ENCODE measurements around the gene TRANK1. TPM values are rescaled to one million over a fixed set of nuclear protein-coding genes. Genes with fewer than 3 reads are reported as not detected.
"Not testable (repeated sequence)": the region's sequence is repeated elsewhere in the genome, so short reads cannot be mapped to it uniquely, and the experiment has no call there.

Gene TRANK1
- total RNA-seq, 2 donors from 2014 or later, result 3.6 to 7.8 TPM

DNA sequence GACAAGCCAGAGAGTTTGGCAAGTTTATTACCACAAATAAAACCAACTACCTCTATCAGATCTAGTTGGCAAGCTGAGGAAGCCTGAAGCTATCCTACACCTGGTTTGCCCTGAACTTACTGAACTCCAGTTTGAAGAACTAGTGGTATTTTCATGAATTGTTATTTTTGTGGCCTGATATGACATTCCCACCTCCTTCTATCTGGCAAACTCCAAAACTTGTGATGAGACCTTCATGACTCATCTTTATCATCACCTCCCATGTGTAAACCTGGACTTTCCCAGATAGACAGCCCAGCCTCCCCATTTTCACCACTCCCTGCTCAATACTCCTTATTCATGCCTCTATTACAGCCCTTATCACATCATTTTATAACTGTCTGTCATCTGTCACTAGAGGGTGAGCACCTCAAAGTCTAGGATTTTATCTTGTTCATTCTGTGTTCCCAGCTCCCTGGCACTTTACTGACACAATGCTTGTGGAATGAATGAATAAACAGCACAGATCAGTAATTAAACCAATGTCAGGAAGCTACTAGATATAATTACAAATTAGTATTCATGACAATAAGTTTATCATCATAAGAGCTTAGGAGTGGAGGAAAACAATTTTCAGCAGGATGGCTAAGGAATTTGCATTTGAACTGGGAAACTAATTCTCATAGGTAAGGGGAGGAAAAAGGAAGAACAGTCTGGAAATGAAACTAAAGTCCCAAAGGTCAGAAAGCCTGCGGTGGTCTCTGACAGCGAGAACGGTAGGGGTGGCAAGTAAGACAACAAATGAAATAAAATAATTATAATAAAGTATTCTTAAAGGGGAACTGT lies 13.2 kb upstream of the TRANK1 start:
- H3K9me3 ChIP-seq, result no peaks in the 10 kb centered on the region
- H3K4me3 ChIP-seq, result no peak overlapping the region
- no peaks in the 10 kb centered on the region for H3K36me3 ChIP-seq (replicated peaks in 1 of 2; ENCODE audit: insufficient read depth in 1 of 2, low read depth in 2 of 2)
- WGBS, 2 donors, result 32 to 42% methylated on average over 3 of the region's 3 CpGs
- intact Hi-C loops (cut with DNase I), result loop anchor here (5.0 kb wide), 1 partner anchor 231 kb away; no protein-coding TSS in a partner anchor
- no peak overlapping the region for H3K27ac ChIP-seq
- no peaks in the 10 kb centered on the region for H3K27me3 ChIP-seq
- no peak for TF ChIP-seq POLR2A (IDR thresholded peaks at IDR 0.05)
- TF ChIP-seq, protein P1, sequence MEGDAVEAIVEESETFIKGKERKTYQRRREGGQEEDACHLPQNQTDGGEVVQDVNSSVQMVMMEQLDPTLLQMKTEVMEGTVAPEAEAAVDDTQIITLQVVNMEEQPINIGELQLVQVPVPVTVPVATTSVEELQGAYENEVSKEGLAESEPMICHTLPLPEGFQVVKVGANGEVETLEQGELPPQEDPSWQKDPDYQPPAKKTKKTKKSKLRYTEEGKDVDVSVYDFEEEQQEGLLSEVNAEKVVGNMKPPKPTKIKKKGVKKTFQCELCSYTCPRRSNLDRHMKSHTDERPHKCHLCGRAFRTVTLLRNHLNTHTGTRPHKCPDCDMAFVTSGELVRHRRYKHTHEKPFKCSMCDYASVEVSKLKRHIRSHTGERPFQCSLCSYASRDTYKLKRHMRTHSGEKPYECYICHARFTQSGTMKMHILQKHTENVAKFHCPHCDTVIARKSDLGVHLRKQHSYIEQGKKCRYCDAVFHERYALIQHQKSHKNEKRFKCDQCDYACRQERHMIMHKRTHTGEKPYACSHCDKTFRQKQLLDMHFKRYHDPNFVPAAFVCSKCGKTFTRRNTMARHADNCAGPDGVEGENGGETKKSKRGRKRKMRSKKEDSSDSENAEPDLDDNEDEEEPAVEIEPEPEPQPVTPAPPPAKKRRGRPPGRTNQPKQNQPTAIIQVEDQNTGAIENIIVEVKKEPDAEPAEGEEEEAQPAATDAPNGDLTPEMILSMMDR (IDR thresholded peaks at IDR 0.05), result no peak
- no peak for DNase-seq
- ATAC-seq, result no peak
- no peaks in the 10 kb centered on the region for H3K4me1 ChIP-seq

DNA sequence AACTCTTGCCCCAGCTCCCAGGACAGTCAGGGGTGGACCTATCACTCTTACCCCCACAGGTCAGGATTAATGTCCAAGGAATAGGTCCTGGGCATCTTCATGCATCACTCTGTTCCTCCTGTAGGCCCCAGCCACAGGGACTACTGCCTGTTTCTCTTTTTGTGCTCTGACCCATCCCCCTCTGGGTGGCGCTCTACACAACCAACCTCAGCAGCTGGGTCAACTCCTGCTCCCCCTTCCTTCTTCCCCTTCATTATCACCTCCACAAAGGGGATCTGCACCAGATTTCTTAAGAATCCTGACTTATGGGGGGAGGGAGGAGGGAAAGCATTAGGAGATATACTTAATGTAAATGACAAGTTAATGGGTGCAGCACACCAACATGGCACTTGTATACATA lies 12.2 kb upstream of the TRANK1 start:
- H3K4me3 ChIP-seq, result no peak overlapping the region
- 90 to 100% methylated on average over 1 of the region's 1 CpG for WGBS, 2 donors
- TF ChIP-seq, protein P1 (IDR thresholded peaks at IDR 0.05), result no peak
- TF ChIP-seq POLR2A (IDR thresholded peaks at IDR 0.05), result no peak
- DNase-seq, result no peak
- no peaks in the 10 kb centered on the region for H3K4me1 ChIP-seq
- ATAC-seq, result no peak
- no peak overlapping the region for H3K27ac ChIP-seq
- intact Hi-C loops (cut with DNase I), result loop anchor here (5.0 kb wide), 1 partner anchor 230 kb away; no protein-coding TSS in a partner anchor
- no peaks in the 10 kb centered on the region for H3K27me3 ChIP-seq
- no peaks in the 10 kb centered on the region for H3K9me3 ChIP-seq
- no peaks in the 10 kb centered on the region for H3K36me3 ChIP-seq (replicated peaks in 1 of 2; ENCODE audit: insufficient read depth in 1 of 2, low read depth in 2 of 2)

DNA sequence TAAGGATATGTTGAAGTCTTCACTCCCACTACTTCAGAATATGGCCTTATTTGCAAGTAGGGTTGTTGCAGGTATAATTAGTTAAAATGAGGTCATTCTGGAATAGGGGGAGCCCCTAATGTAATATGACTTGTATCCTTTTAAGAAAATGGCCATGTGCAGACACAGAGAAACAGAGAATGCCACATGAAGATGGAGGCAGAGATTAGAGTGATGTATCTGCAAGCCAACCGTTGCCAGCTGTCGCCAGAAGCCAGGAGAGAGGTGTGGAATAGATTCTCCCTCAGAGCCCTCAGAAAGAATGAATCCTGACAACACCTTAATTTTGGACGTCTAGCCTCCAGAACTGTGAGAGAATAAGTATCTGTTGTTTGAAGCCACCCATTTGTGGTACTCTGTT lies 11.3 kb upstream of the TRANK1 start:
- Histone ChIP-seq H3K4me3 (no peak overlapping the region), H3K4me1 (no peaks in the 10 kb centered on the region), H3K27ac (no peak overlapping the region), H3K9me3 (no peaks in the 10 kb centered on the region), H3K36me3 (replicated peaks in 1 of 2; ENCODE audit: insufficient read depth in 1 of 2, low read depth in 2 of 2) (no peaks in the 10 kb centered on the region), H3K27me3 (no peaks in the 10 kb centered on the region)
- no peak for DNase-seq
- no peak for TF ChIP-seq POLR2A (IDR thresholded peaks at IDR 0.05)
- TF ChIP-seq, protein P1 (IDR thresholded peaks at IDR 0.05), result no peak
- intact Hi-C loops (cut with DNase I), result loop anchor here (5.0 kb wide), 1 partner anchor 229 kb away; no protein-coding TSS in a partner anchor
- ATAC-seq, result no peak
- 64 to 71% methylated on average over 3 of the region's 3 CpGs for WGBS, 2 donors

DNA sequence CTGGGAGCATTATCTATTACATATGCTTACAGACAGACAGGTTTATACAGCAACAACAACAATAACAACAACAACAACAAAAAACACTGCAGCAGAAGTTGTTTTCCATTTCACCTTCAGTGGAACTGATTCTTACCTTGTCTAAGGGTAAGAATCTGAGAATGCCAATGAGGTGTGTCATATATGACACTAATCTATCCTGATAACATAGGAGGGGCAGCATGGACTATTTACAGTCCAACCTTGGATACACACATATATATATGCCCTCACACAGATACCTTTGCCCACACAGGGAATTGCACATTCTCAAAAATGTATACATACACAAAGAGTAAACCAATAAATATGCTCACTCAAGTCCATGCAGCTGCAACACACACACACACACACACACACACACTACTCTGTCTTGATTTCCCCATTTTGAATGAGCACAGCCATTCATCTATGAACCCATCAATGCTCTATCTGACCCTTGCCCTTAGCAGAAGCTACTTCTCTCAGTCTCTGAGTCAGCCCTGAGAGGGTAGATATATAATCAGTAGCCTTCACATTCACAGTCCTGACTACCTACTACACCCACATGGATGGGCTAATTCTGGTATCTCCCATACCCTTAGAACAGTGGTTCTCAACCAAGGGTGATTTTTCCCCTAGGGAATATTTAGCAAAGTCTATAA lies 9.7 kb upstream of the TRANK1 start:
- Histone ChIP-seq H3K4me3 (no peak overlapping the region), H3K36me3 (replicated peaks in 1 of 2; ENCODE audit: insufficient read depth in 1 of 2, low read depth in 2 of 2) (no peaks in the 10 kb centered on the region), H3K4me1 (no peaks in the 10 kb centered on the region), H3K27ac (no peak overlapping the region), H3K9me3 (no peaks in the 10 kb centered on the region), H3K27me3 (no peaks in the 10 kb centered on the region)
- intact Hi-C loops (cut with DNase I), result loop anchor here (5.0 kb wide), 1 partner anchor 227 kb away; no protein-coding TSS in a partner anchor
- ATAC-seq (no peak), DNase-seq (no peak)
- TF ChIP-seq, protein P1 (IDR thresholded peaks at IDR 0.05), result no peak

DNA sequence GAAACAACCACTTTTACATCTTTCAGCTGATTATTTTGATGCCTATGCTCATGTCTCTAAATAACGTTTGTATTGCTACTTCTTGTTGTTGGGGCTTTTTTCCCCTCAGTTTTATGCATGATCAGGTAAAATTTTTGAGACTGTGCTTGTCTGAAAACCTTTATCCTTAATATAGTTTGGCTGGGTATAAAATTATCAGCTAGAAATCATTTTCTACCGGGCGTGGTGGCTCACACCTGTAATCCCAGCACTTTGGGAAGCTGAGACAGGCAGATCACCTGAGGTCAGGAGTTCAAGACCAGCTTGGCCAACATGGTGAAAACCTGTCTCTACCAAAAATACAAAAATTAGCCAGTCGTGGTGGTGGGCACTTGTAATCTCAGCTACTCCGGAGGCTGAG lies 3.0 kb upstream of the TRANK1 start:
- DNase-seq; H3K27ac ChIP-seq; intact Hi-C loops (cut with DNase I); H3K9me3 ChIP-seq; H3K4me3 ChIP-seq; H3K27me3 ChIP-seq; ATAC-seq; H3K36me3 ChIP-seq (replicated peaks in 1 of 2; ENCODE audit: insufficient read depth in 1 of 2, low read depth in 2 of 2): not testable (repeated sequence)
- H3K4me1 ChIP-seq, result peaks cover 16% of the 10 kb centered on the region
- WGBS, 2 donors, result 78 to 89% methylated on average over 5 of the region's 5 CpGs
